Cortex of kidney (tissue), 1 donor: ENCODE data around the gene PARP15.

Experiments used
- DNase-seq: peaks from one replicate; lab custom pipeline; 2025; lab: John Stamatoyannopoulos, UW

PARP15 gene

GRCh38 chr3:122572940-122573412 lies 4.5 kb upstream of the PARP15 start:
- DNase-seq: no peak

DNA sequence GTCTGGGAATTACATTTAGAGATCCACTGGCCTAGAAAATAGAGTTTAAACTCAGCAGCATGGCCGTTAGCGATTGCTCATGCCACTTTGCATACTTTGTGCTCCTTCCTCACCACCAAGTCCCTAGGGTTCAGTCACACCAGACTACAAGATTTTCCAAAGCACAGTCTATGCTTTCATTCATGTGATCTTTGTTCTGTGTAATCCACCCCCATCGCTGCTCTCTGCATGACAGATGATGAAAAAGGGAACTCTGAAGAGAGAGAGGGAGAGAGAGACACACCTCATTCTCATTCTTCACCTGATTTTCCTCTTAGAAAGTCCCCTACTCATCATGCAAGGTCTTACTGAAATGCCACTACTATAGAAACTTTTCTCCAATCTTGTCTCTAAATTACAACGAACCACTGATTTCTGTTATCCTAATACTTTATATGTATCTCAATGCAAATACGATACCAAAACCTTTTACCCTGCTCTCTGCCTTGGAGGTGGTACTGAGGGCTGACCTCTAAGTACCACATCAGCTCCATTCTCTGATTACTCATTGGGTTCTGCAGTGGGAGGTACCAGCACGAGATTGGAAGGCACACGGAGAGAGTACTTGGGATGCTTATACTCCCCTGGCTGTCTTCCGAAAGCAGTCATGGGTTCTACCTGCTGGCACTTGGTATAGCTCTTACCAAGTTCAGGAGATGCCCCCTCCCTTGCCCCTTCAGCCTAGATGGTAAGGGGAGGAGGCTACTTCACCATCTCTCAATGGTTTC lies 1.1 kb upstream of the PARP15 start:
- no peak for DNase-seq

GRCh38 chr3:122578069-122578740 lies 755 bp downstream of the PARP15 start:
- no peak for DNase-seq

DNA sequence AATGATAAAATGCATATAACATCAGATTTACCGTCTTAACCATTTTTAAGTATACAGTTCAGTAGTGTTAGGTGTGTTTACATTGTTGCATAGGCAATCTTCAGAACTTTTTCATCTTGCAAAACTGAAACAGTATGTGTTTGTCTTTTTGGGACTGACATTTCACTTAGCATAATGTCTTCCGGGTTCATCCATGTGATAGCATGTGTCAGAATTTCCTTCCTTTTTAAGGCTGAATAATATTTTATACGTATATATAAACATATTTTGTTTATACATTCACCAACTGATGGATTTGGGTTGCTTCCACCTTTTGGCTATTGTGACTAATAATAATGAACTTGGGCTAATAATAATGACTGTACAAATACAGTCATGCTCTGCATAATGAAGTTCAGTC lies 3.0 kb downstream of the PARP15 start:
- no peak for DNase-seq

- DNase-seq: no peak
Observed at GRCh38 chr3:122581622-122582021, 4.2 kb downstream of the PARP15 start.

GRCh38 chr3:122582390-122582789 lies 4.9 kb downstream of the PARP15 start:
- DNase-seq: no peak

GRCh38 chr3:122586098-122586497 lies 8.6 kb downstream of the PARP15 start:
- no peak for DNase-seq

- no peak for DNase-seq
Observed at GRCh38 chr3:122586773-122587485, 9.5 kb downstream of the PARP15 start.

DNA sequence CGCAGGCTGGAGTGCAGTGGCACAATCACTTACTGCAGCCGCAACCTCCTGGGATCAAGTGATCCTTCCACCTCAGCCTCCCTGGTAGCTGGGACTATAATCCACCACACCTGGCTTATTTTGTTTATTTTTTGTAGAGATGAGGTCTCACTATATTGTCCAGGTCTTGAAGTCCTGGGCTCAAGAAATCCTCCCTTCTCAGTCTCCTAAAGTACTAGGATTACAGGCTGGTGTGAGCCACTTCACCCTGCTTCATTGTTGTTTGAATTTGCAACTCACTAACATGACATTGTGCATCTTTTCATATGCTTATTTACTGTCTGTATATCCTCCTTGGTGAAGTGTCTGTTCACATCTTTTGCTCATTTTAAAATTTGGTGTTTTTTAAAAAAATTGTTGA lies 10.1 kb downstream of the PARP15 start:
- no peak for DNase-seq

DNA sequence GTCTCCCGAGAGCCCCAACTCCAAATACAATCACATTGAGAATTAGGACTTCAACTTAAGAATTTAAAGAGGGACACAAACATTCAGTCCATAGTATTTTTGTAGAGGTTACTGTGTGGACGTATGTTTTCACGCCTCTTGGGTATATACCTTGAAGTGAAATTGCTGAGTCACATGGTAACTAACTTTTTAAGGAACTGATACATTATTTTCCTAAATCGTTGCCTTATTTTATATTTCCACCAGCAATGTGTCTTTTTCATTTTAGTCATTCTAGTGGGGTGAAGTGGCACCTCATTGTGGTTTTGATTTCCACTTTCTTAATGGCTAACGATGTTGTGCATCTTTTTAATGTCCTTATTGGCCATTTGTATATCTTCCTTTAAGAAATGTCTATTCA lies 11.8 kb downstream of the PARP15 start:
- DNase-seq: no peak

- no peak for DNase-seq
Observed at GRCh38 chr3:122590610-122591009, 13.2 kb downstream of the PARP15 start.

- no peak for DNase-seq
Observed at GRCh38 chr3:122594025-122594424, 16.6 kb downstream of the PARP15 start.

GRCh38 chr3:122598151-122598550 lies 20.7 kb downstream of the PARP15 start:
- no peak for DNase-seq

- DNase-seq: no peak
Observed at GRCh38 chr3:122598556-122598955, 21.1 kb downstream of the PARP15 start.

DNA sequence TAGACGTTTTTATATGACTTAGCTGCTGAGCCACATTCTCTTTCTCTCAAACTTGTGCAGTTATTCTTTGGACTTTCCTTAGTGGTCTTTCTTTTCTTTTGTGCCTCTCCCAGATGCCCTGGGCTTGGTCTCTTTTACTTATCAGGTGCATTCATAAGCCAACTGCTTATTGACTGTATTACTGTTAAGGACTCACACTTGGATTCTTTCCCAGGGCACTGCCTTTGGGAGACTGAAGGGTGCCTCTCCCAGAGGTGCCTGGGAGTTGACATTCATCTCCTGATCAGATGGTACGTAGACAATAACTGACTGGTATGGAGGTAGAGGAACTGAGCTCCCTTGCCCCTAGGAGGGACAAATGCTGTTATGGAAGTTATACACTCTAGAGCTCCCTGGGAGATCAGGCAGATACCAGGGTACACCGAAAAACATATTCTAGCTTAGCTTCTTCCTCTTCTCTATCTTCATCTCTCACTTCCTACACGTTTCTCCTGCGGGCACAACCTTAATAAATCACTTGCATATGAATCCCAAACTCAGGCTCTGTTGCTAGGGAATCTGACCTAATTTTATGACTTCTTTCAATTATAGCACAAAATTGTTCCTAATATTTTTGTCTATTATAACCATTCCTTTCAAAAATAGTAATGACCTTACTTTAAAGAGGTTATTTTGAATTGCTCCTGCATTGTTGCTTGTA lies 24.7 kb downstream of the PARP15 start:
- DNase-seq: no peak

- no peak for DNase-seq
Observed at GRCh38 chr3:122603056-122603455, 25.6 kb downstream of the PARP15 start.

GRCh38 chr3:122606330-122606729 lies 28.9 kb downstream of the PARP15 start:
- no peak for DNase-seq

DNA sequence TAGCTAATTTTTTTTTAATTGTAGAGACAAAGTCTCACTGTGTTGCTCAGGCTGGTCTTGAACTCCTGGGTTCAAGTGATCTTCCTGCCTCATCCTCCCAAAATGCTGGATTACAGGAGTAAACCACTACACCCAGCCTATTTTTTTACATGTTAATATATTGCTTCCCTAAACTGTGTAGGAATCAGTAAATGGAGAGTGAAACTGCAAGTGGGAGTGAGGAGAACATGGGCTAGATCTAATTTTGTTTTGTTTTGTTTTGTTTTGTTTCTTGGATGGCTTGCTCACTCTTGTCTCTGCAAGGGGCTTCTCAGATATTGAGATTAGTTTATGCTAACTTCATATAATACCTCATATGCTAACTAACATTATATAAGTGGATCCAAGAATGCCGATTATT lies 31.5 kb downstream of the PARP15 start:
- no peak for DNase-seq

GRCh38 chr3:122609798-122610559 lies 32.5 kb downstream of the PARP15 start:
- DNase-seq: no peak

DNA sequence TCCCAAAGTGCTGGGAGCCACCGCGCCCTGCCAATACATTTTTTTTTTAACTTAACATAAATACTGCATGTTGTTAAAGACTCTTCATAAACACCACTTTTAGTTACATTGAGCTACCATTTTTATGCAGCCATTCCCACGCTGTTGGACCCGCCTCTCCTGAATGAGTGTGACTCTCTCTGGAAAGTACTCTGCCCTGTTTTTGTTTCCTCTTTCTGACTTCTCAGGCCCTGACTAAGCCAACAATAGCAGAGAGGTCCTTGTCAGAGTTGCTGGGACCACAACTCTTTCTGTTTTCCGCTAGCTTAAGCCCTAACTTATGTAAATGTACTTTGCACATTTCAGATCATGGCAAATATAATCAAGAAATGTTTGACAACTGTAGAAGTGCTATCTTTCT lies 35.2 kb downstream of the PARP15 start:
- DNase-seq: no peak

DNA sequence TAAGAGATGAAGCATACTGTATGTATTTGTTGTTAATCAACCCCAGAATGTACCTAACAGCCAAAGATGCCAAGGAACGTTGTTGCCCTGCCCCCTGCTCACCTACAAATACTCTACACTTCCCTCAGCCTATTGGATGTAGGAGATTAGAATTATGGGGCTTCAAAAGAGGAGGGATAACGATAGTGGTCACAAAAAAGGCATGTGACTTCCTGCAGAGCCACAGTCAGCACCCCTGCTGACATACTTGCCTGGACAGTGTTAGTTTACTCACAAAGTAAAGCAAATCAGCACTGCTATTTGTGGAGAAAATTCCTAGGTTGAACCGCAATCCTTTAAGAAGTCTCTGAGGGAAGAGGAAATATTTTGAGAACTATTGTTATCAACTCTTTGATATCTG lies 37.9 kb downstream of the PARP15 start:
- DNase-seq: no peak

GRCh38 chr3:122618614-122619013 lies 41.2 kb downstream of the PARP15 start:
- no peak for DNase-seq
